Measurements from ENCODE around the gene COL16A1. TPM values are rescaled to one million over a fixed set of nuclear protein-coding genes. Genes with fewer than 3 reads are reported as not detected.

COL16A1 gene
- total RNA-seq, 2 donors from 2014 or later, result 7.4 to 9.9 TPM

DNA sequence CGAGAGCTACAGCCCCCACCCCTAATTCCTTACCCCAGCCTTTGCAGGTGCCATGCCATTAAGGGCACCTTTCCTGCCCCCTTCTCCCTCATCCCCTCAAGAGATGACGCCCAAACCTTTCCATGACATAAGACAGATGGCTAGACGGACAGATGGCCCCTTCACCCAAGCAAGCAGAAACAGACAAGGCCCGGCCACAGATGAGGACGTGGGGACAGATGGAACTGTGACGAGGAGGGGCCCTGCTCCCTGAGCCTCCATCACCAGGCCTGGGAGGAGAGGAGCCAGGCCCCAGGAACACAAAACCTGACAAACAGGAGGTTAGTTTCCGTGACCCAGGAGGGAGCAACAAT lies 34.4 kb downstream of the COL16A1 start:
- Histone ChIP-seq H3K27ac (ENCODE audit: low read depth, low read length) (no peak overlapping the region), H3K4me1 (ENCODE audit: control insufficient read depth, insufficient read depth, low read length) (peaks cover 2% of the 10 kb centered on the region), H3K27me3 (ENCODE audit: control insufficient read depth, insufficient read depth, low read length, poor library complexity, severe bottlenecking) (no peaks in the 10 kb centered on the region), H3K36me3 (ENCODE audit: control insufficient read depth, insufficient read depth, low read length) (no peaks in the 10 kb centered on the region), H3K9me3 (ENCODE audit: control insufficient read depth, low read length) (no peaks in the 10 kb centered on the region), H3K9ac (ENCODE audit: extremely low read depth, low read length, poor library complexity, severe bottlenecking) (no peak overlapping the region), H3K4me3 (ENCODE audit: low read length) (no peak overlapping the region)
- Mint-ChIP-seq H3K4me1 (peaks cover 17% of the 10 kb centered on the region), H3K4me3 (no peak overlapping the region), H3K36me3 (ENCODE audit: low read depth) (no peaks in the 10 kb centered on the region), H3K9me3 (no peaks in the 10 kb centered on the region), H3K27me3 (ENCODE audit: insufficient read depth) (no peaks in the 10 kb centered on the region), H3K27ac (peak overlapping the region; percentile 64)
- no peak for DNase-seq
- WGBS, 2 experiments (ENCODE audit: insufficient coverage in 1 of 2, insufficient read length in 1 of 2), result 89 to 98% methylated on average over 4 to 7 of the region's 7 CpGs
- TF ChIP-seq, protein P1, sequence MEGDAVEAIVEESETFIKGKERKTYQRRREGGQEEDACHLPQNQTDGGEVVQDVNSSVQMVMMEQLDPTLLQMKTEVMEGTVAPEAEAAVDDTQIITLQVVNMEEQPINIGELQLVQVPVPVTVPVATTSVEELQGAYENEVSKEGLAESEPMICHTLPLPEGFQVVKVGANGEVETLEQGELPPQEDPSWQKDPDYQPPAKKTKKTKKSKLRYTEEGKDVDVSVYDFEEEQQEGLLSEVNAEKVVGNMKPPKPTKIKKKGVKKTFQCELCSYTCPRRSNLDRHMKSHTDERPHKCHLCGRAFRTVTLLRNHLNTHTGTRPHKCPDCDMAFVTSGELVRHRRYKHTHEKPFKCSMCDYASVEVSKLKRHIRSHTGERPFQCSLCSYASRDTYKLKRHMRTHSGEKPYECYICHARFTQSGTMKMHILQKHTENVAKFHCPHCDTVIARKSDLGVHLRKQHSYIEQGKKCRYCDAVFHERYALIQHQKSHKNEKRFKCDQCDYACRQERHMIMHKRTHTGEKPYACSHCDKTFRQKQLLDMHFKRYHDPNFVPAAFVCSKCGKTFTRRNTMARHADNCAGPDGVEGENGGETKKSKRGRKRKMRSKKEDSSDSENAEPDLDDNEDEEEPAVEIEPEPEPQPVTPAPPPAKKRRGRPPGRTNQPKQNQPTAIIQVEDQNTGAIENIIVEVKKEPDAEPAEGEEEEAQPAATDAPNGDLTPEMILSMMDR (conservative IDR thresholded peaks at IDR 0.05), result no peak

DNA sequence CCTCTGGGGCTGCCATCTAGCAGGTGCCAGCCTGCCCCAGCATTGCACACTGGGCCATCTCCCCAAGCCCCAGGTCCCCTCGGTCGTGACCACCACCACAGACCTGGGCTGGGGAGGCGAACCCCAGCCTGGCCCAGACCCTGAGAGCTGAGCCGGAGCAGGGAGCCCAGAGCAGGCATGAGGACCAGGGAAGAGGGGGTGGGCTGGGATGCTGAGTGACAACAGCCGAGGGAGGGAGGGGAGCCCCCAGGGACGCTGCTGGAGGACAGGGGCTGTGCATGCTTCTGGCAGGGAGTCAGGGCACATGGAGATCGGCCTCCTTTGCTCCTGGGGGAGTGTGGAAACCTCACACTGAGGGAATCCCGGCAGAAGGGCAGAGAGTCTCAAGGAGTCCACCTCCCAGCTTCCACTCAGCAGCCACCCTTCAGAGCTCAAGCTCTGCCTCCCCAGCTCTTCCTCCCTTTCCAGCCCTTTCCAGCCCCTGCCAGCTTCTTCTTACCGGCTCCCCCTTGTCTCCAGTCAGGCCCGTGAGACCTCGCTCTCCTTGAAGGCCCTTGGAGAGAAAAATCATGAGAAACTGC lies 35.4 kb downstream of the COL16A1 start:
- 87 to 90% methylated on average over 7 to 11 of the region's 11 CpGs for WGBS, 2 experiments (ENCODE audit: insufficient coverage in 1 of 2, insufficient read length in 1 of 2)
- no peaks in the 10 kb centered on the region for H3K27me3 Mint-ChIP-seq (ENCODE audit: insufficient read depth)
- no peaks in the 10 kb centered on the region for H3K36me3 Mint-ChIP-seq (ENCODE audit: low read depth)
- H3K4me1 Mint-ChIP-seq, result peaks cover 19% of the 10 kb centered on the region
- H3K9me3 Mint-ChIP-seq, result no peaks in the 10 kb centered on the region
- no peak overlapping the region for H3K4me3 Mint-ChIP-seq
- Histone ChIP-seq H3K9ac (ENCODE audit: extremely low read depth, low read length, poor library complexity, severe bottlenecking) (no peak overlapping the region), H3K9me3 (ENCODE audit: control insufficient read depth, low read length) (no peaks in the 10 kb centered on the region), H3K4me3 (ENCODE audit: low read length) (no peak overlapping the region), H3K27ac (ENCODE audit: low read depth, low read length) (no peak overlapping the region), H3K36me3 (ENCODE audit: control insufficient read depth, insufficient read depth, low read length) (no peaks in the 10 kb centered on the region), H3K4me1 (ENCODE audit: control insufficient read depth, insufficient read depth, low read length) (peaks cover 2% of the 10 kb centered on the region), H3K27me3 (ENCODE audit: control insufficient read depth, insufficient read depth, low read length, poor library complexity, severe bottlenecking) (no peaks in the 10 kb centered on the region)
- no peak overlapping the region for H3K27ac Mint-ChIP-seq
- DNase-seq, result no peak
- TF ChIP-seq, protein P1 (conservative IDR thresholded peaks at IDR 0.05), result no peak

DNA sequence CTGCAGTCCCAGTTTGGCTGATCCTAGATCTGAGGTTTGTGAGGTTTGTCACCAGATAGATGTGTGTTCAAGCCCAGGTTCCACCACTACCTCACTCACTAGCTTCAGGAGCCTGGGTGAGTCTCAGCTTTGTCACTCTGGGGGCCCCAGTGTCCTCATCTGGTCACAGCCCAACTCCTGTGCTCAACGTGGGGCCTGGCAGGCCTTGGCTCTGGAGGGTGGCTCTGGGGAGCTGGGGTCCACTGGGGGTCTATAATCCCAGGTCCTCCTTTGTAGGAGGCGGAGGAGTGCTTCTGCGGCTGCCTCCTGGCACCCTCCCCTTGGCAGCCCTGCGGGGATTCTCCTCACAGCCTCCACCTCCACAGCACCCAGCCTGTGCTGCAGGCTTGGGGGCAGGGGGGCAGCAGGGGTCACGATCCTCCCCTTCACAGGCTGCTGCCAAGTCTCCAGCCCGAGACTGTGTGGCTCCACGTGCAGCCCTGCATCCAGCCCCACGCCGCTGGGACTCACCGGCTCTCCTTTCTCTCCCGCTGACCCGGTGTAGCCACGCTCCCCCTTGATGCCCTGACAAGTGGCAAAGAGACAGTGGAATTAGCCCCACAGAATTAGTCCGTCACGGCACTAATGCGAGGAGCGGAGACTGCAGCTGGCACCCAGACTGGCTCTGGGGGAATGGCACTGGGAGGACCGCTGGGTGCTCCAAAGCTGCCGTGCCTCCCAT lies 36.6 kb downstream of the COL16A1 start:
- Histone ChIP-seq H3K27ac (ENCODE audit: low read depth, low read length) (no peak overlapping the region), H3K9me3 (ENCODE audit: control insufficient read depth, low read length) (no peaks in the 10 kb centered on the region), H3K4me3 (ENCODE audit: low read length) (no peak overlapping the region), H3K4me1 (ENCODE audit: control insufficient read depth, insufficient read depth, low read length) (peaks cover 2% of the 10 kb centered on the region), H3K36me3 (ENCODE audit: control insufficient read depth, insufficient read depth, low read length) (no peaks in the 10 kb centered on the region), H3K9ac (ENCODE audit: extremely low read depth, low read length, poor library complexity, severe bottlenecking) (no peak overlapping the region), H3K27me3 (ENCODE audit: control insufficient read depth, insufficient read depth, low read length, poor library complexity, severe bottlenecking) (no peaks in the 10 kb centered on the region)
- Mint-ChIP-seq H3K4me3 (no peak overlapping the region), H3K27me3 (ENCODE audit: insufficient read depth) (no peaks in the 10 kb centered on the region), H3K9me3 (no peaks in the 10 kb centered on the region), H3K36me3 (ENCODE audit: low read depth) (no peaks in the 10 kb centered on the region), H3K4me1 (peaks cover 19% of the 10 kb centered on the region), H3K27ac (no peak overlapping the region)
- WGBS, 2 experiments (ENCODE audit: insufficient coverage in 1 of 2, insufficient read length in 1 of 2), result 88 to 89% methylated on average over 16 to 19 of the region's 19 CpGs
- DNase-seq, result peak; percentile 39
- TF ChIP-seq, protein P1 (conservative IDR thresholded peaks at IDR 0.05), result no peak

All from endodermal cell (in vitro differentiated cells).